GM12878 (cell line): Measurements from ENCODE around the gene LANCL1. TPM values are rescaled to one million over a fixed set of nuclear protein-coding genes. Genes with fewer than 3 reads are reported as not detected.

Source experiments
- ATF3 ChIP-seq: IDR thresholded peaks from 2 replicates; pipeline ENCODE4 v1.6.1; 2011; ENCODE audit warnings: low read depth, mild to moderate bottlenecking, low read length, moderate library complexity, borderline replicate concordance; ENCODE audit errors: extremely low read depth
- BHLHE40 ChIP-seq, 2 experiments: fragments of 450-650 bp in 1 of 2; IDR thresholded peaks; 2 replicates each; pipeline ENCODE4 v1.6.1; 2011 to 2017; ENCODE audit warnings: low read depth in 2 of 2, borderline replicate concordance in 1 of 2, improper control_type of control experiment in 1 of 2, low read length in 1 of 2, mild to moderate bottlenecking in 1 of 2
- CTCF ChIP-seq, 3 experiments: IDR thresholded peaks in 2 of 3; conservative IDR thresholded peaks in 1 of 3; 2 replicates each; pipeline ENCODE4 v1.5.1; 2011; ENCODE audit warnings: low read depth in 3 of 3, low read length in 3 of 3, mild to moderate bottlenecking in 3 of 3, control low read depth in 2 of 3, moderate library complexity in 2 of 3, inconsistent platforms in 1 of 3, mixed read lengths in 1 of 3; ENCODE audit not compliant: control insufficient read depth in 2 of 3, insufficient read depth in 1 of 3; ENCODE audit errors: extremely low read depth in 1 of 3
- CUX1 ChIP-seq: IDR thresholded peaks from 2 replicates; pipeline ENCODE4 v1.6.1; 2012; ENCODE audit warnings: improper control_type of control experiment, low read depth, low read length; ENCODE audit not compliant: insufficient replicate concordance
- JUNB ChIP-seq: IDR thresholded peaks from 2 replicates; pipeline ENCODE4 v1.6.1; 2016; ENCODE audit warnings: antibody characterized with exemption, mild to moderate bottlenecking
- LARP7 ChIP-seq: fragments of 450-650 bp; IDR thresholded peaks from 2 replicates; pipeline ENCODE4 v1.6.1; 2017; ENCODE audit warnings: mild to moderate bottlenecking
- MYB ChIP-seq: fragments of 150-350 bp; IDR thresholded peaks from 2 replicates; pipeline ENCODE4 v1.6.1; 2014; ENCODE audit warnings: mild to moderate bottlenecking, low read depth, low read length, borderline replicate concordance
- MYC ChIP-seq: IDR thresholded peaks from 2 replicates; pipeline ENCODE4 v1.6.1; 2011; ENCODE audit warnings: mild to moderate bottlenecking, low read length, moderate library complexity, inconsistent platforms; ENCODE audit not compliant: insufficient read depth, insufficient replicate concordance, insufficient read length, severe bottlenecking
- NRF1 ChIP-seq: conservative IDR thresholded peaks from 2 replicates; pipeline ENCODE4 v1.6.1; 2011; ENCODE audit warnings: mild to moderate bottlenecking, low read depth, low read length, improper control_type of control experiment
- POLR2AphosphoS2 ChIP-seq: IDR thresholded peaks from 2 replicates; pipeline ENCODE4 v1.6.1; 2011; ENCODE audit warnings: low read depth, mild to moderate bottlenecking, low read length, improper control_type of control experiment, moderate library complexity
- RAD21 ChIP-seq: IDR thresholded peaks from 2 replicates; pipeline ENCODE4 v1.6.1; 2011; ENCODE audit warnings: mild to moderate bottlenecking, low read depth, low read length, moderate library complexity; ENCODE audit not compliant: insufficient read depth
- RELB ChIP-seq: fragments of 450-650 bp; IDR thresholded peaks from 2 replicates; pipeline ENCODE4 v1.6.1; 2017; ENCODE audit warnings: low read depth, mild to moderate bottlenecking, moderate library complexity
- RFX5 ChIP-seq: IDR thresholded peaks from 2 replicates; pipeline ENCODE4 v1.6.1; 2011; ENCODE audit warnings: low read depth, low read length, improper control_type of control experiment
- SMARCA5 ChIP-seq: fragments of 450-650 bp; IDR thresholded peaks from 2 replicates; pipeline ENCODE4 v1.6.1; 2017; ENCODE audit warnings: mild to moderate bottlenecking
- TCF7 ChIP-seq: IDR thresholded peaks from 2 replicates; pipeline ENCODE4 v1.6.1; 2014; ENCODE audit warnings: antibody characterized with exemption, borderline replicate concordance
- ZNF24 ChIP-seq: fragments of 450-650 bp; IDR thresholded peaks from 2 replicates; pipeline ENCODE4 v1.6.1; 2017; ENCODE audit warnings: antibody characterized with exemption, mild to moderate bottlenecking
- polyA plus RNA-seq, 11 experiments: library from polyadenylated mRNA; depleted of rRNA in 4 of 11; unstranded in 6 of 11; stranded (reverse) in 5 of 11; fragments of >200 nt; fragmentation: Nextera tagmentation in 4 of 11; fragmentation: Illumina TruSeq in 1 of 11; extraction: Ambion mirVana in 4 of 11; extraction: Trizol in 1 of 11; gene quantifications; 1 replicate in 1 of 11; 2 replicates in 10 of 11; pipeline versions ENCODE4 v1.2.1 to v1.2.3, GENCODE V29; 2011 to 2016; ENCODE audit warnings: inconsistent platforms in 2 of 11, missing spikeins in 2 of 11, low read depth in 1 of 11
- total RNA-seq, 4 experiments: library from RNA; depleted of rRNA in 3 of 4; stranded (reverse); fragments of >200 nt in 3 of 4; fragmentation: Illumina TruSeq in 1 of 4; extraction: Trizol in 1 of 4; gene quantifications; 2 replicates each; pipeline versions ENCODE4 v1.2.1 to v1.2.3, GENCODE V29; 2013 to 2021

Gene LANCL1
- total and polyA plus RNA-seq, 10 of the 15 experiments (the other 5 are each of a cell fraction or from before 2014, with no cell fraction given): 13.6 to 79.1 (median 26.9) TPM

GRCh38 chr2:210503001-210503623 lies 26.6 kb upstream of the LANCL1 start (continued):
- TF ChIP-seq NRF1: no peak
- peak; percentile 52; the same call in 1 of the 2 replicates for TF ChIP-seq RAD21
- TF ChIP-seq MYC: no peak
- no peak for TF ChIP-seq POLR2AphosphoS2
- no peak for TF ChIP-seq TCF7
- TF ChIP-seq ATF3: no peak
- no peak for TF ChIP-seq JUNB
- no peak for TF ChIP-seq RFX5
- TF ChIP-seq LARP7: no peak
- TF ChIP-seq CUX1: no peak
- no peak for TF ChIP-seq BHLHE40 (IDR thresholded peaks at IDR 0.05; ENCODE audit: borderline replicate concordance in 1 of 2, low read depth in 2 of 2, low read length in 1 of 2)
- TF ChIP-seq SMARCA5: no peak
- no peak for TF ChIP-seq RELB
- no peak for TF ChIP-seq MYB
- no peak for TF ChIP-seq ZNF24
- peak; percentile 78 to 96 (median 91) for TF ChIP-seq CTCF (IDR thresholded peaks at IDR 0.05 in 2 of 3, conservative IDR thresholded peaks at IDR 0.05 in 1 of 3; ENCODE audit: control insufficient read depth in 2 of 3, extremely low read depth in 1 of 3, insufficient read depth in 1 of 3, low read depth in 3 of 3, low read length in 3 of 3)
